ENCODE data around the gene RGS12.

The RGS12 gene

GRCh38 chr4:3280466-3280865 is 12.4 kb upstream of the RGS12 start:
- no peak for FAIRE-seq

GRCh38 chr4:3283483-3283882 is 9.3 kb upstream of the RGS12 start:
- no peak for FAIRE-seq

GRCh38 chr4:3283916-3284315 is 8.9 kb upstream of the RGS12 start:
- no peak for FAIRE-seq

- no peak for FAIRE-seq
These were observed 7.9 kb upstream of the RGS12 start for GRCh38 chr4:3284734-3285557.

- no peak for FAIRE-seq
These were observed 7.1 kb upstream of the RGS12 start for GRCh38 chr4:3285558-3286334.

GRCh38 chr4:3286335-3287175 is 6.3 kb upstream of the RGS12 start:
- FAIRE-seq = no peak

GRCh38 chr4:3287271-3287971 is 5.4 kb upstream of the RGS12 start:
- no peak for FAIRE-seq

GRCh38 chr4:3287972-3288570 is 4.8 kb upstream of the RGS12 start:
- FAIRE-seq = no peak

- no peak for FAIRE-seq
These were observed 4.2 kb upstream of the RGS12 start for GRCh38 chr4:3288571-3289094.

GRCh38 chr4:3290476-3290875 is 2.3 kb upstream of the RGS12 start:
- FAIRE-seq = no peak

- no peak for FAIRE-seq
These were observed 1.9 kb upstream of the RGS12 start for GRCh38 chr4:3290889-3291321.

GRCh38 chr4:3291411-3291968 is 1.3 kb upstream of the RGS12 start:
- FAIRE-seq = no peak

GRCh38 chr4:3291969-3292570 is 751 bp upstream of the RGS12 start:
- FAIRE-seq = no peak

GRCh38 chr4:3293401-3294391 is 875 bp downstream of the RGS12 start:
- no peak for FAIRE-seq

- no peak for FAIRE-seq
These were observed 1.8 kb downstream of the RGS12 start for GRCh38 chr4:3294401-3295241.

GRCh38 chr4:3295837-3296624 is 3.2 kb downstream of the RGS12 start:
- no peak for FAIRE-seq

- no peak for FAIRE-seq
These were observed 3.8 kb downstream of the RGS12 start for GRCh38 chr4:3296651-3297050.

All from TTC549 (cell line).